Measurements from ENCODE around the gene PPP2R2C. TPM values are rescaled to one million over a fixed set of nuclear protein-coding genes. Genes with fewer than 3 reads are reported as not detected.

Gene PPP2R2C
- total RNA-seq, 1 experiment from 2014 or later, result 8.1 TPM

GRCh38 chr4:6380746-6381410 is 91.5 kb downstream of the PPP2R2C start:
- Histone ChIP-seq H2BK120ac (ENCODE audit: low read depth, low read length, poor library complexity, severe bottlenecking) (no peak overlapping the region), H3K23ac (ENCODE audit: insufficient read length, low read depth, low read length) (no peak overlapping the region), H4K91ac (ENCODE audit: insufficient read length, low read depth, low read length) (no peak overlapping the region), H2BK20ac (ENCODE audit: low read depth, low read length, poor library complexity, severe bottlenecking) (no peak overlapping the region), H3K56ac (ENCODE audit: insufficient read length, low read depth, low read length) (no peak overlapping the region), H4K5ac (ENCODE audit: insufficient read length, low read depth, low read length) (no peak overlapping the region), H4K20me1 (ENCODE audit: control insufficient read depth, insufficient read depth, insufficient read length) (no peaks in the 10 kb centered on the region), H3K4ac (ENCODE audit: low read depth, low read length) (no peak overlapping the region), H4K8ac (replicated peaks; ENCODE audit: insufficient read length, low read depth, low read length) (no peak overlapping the region), H3K9me3 (ENCODE audit: control insufficient read depth, low read depth, low read length) (no peaks in the 10 kb centered on the region), H2BK5ac (ENCODE audit: insufficient read length, low read length) (no peak overlapping the region), H3T11ph (ENCODE audit: low read length) (no peak overlapping the region), H3K23me2 (ENCODE audit: insufficient read length, low read depth, low read length, poor library complexity, severe bottlenecking) (no peaks in the 10 kb centered on the region), H3K27ac (ENCODE audit: insufficient read length, low read depth, low read length) (no peak overlapping the region), H3K4me2 (ENCODE audit: insufficient read depth, insufficient read length, low read length) (no peak overlapping the region), H2AK5ac (ENCODE audit: insufficient read length, low read length) (no peak overlapping the region), H3K14ac (ENCODE audit: insufficient read depth, low read length) (no peak overlapping the region; the same call in 1 of the 2 replicates), H2BK15ac (ENCODE audit: low read depth, low read length) (no peak overlapping the region), H3K27me3 (ENCODE audit: insufficient read depth, low read length) (no peaks in the 10 kb centered on the region), H3K18ac (ENCODE audit: insufficient read length, low read depth, low read length) (no peak overlapping the region), H3K79me1 (ENCODE audit: insufficient read depth, low read depth, low read length, poor library complexity, severe bottlenecking) (no peaks in the 10 kb centered on the region), H2AFZ (ENCODE audit: low read length) (no peak overlapping the region), H3K4me1 (ENCODE audit: insufficient read depth, low read length) (no peaks in the 10 kb centered on the region), H2BK12ac (ENCODE audit: insufficient read length, low read depth, low read length) (no peak overlapping the region), H3K9ac (ENCODE audit: extremely low read depth, insufficient read length, low read length) (no peak overlapping the region), H3K79me2 (ENCODE audit: insufficient read depth, low read length) (no peaks in the 10 kb centered on the region)
- peaks cover 11 to 53% of the 10 kb centered on the region in 2 experiments for H3K4me1 Mint-ChIP-seq
- WGBS (ENCODE audit: extremely low coverage, insufficient read length, low lambda C conversion rate), result no CpG with 5 or more reads among the region's 21 CpGs
- TF ChIP-seq CTCF (conservative IDR thresholded peaks at IDR 0.05), result no peak
- DNase-seq, result no peak
- peaks cover 2% of the 10 kb centered on the region; the same call in 1 of the 2 replicates for H3K27me3 Mint-ChIP-seq (ENCODE audit: low read depth)
- H3K36me3 Mint-ChIP-seq (ENCODE audit: insufficient read depth in 1 of 3, low read depth in 3 of 3), result no peaks in the 10 kb centered on the region
- H3K27ac Mint-ChIP-seq, result no peak overlapping the region
- H3K9me3 Mint-ChIP-seq, result no peaks in the 10 kb centered on the region
- H3K4me3 Mint-ChIP-seq, result no peak overlapping the region

All from H9 (cell line).